SH-SY5Y (cell line): Measurements from ENCODE around the gene MCMBP.

ENCODE experiments used
- GATA2 ChIP-seq: IDR thresholded peaks from 2 replicates; pipeline ENCODE4 v1.6.1; 2011; ENCODE audit warnings: mild to moderate bottlenecking, low read depth, low read length
- GATA3 ChIP-seq: IDR thresholded peaks from 2 replicates; pipeline ENCODE4 v1.6.1; 2011; ENCODE audit warnings: low read depth, mild to moderate bottlenecking, low read length, moderate library complexity

GRCh38 chr10:119826771-119827170, 45.9 kb downstream of the MCMBP start:
- no peak for TF ChIP-seq GATA2
- TF ChIP-seq GATA3: no peak
